Caco-2 (cell line): ENCODE results near the gene ANO4. TPM values are rescaled to one million over a fixed set of nuclear protein-coding genes. Genes with fewer than 3 reads are reported as not detected.

Experiments
- BruUV-seq: library from RNA; stranded (reverse); fragments of 400-500 nt; replicated peaks from 2 replicates; lab custom pipeline; 2021; lab: Mats Ljungman, UMichigan
- CTCF ChIA-PET: fragments of 300-600 bp; sonication (Branson Sonifier 250); formaldehyde crosslinking; loops from one replicate; lab custom pipeline; 2022; ENCODE audit warnings: antibody characterized with exemption; lab: Charles Lee
- POLR2A ChIA-PET: fragments of 300-600 bp; sonication (Branson Sonifier 250); formaldehyde crosslinking; loops from one replicate; lab custom pipeline; 2022; ENCODE audit warnings: antibody characterized with exemption; lab: Charles Lee
- DNase-seq, 2 experiments: peaks; one replicate each; pipeline versions ENCODE4 v3.0.0 to v3.0.0-alpha.2; 2020 to 2022
- H3K27me3 ChIP-seq: replicated peaks from 2 replicates; pipeline ENCODE4 v1.6.0; 2011; ENCODE audit warnings: low read length; ENCODE audit not compliant: control insufficient read depth, insufficient read depth
- H3K36me3 ChIP-seq: 2 replicates; pipeline ENCODE4 v1.5.1; 2011; ENCODE audit warnings: low read length; ENCODE audit not compliant: control insufficient read depth, insufficient read depth
- H3K4me1 ChIP-seq: fragments of 250-450 bp; sonication (Bioruptor Pico); 2 replicates; pipeline ENCODE4 v1.5.1; 2020; ENCODE audit warnings: mild to moderate bottlenecking
- H3K4me3 ChIP-seq: 2 replicates; pipeline ENCODE4 v1.5.1; 2011; ENCODE audit warnings: low read depth, mild to moderate bottlenecking, control low read depth, low read length
- H3K9me3 ChIP-seq: fragments of 250-450 bp; sonication (Bioruptor Pico); 2 replicates; pipeline ENCODE4 v1.5.1; 2020; ENCODE audit warnings: mild to moderate bottlenecking, moderate library complexity
- H3K27ac Mint-ChIP-seq: one replicate; pipeline ENCODE4 v1.8.0; 2022; ENCODE audit warnings: mixed read lengths; ENCODE audit not compliant: unreplicated experiment
- H3K27me3 Mint-ChIP-seq: one replicate; pipeline ENCODE4 v1.8.0; 2022; ENCODE audit warnings: mixed read lengths; ENCODE audit not compliant: insufficient read depth, unreplicated experiment
- H3K36me3 Mint-ChIP-seq: one replicate; pipeline ENCODE4 v1.8.0; 2022; ENCODE audit warnings: mild to moderate bottlenecking, mixed read lengths; ENCODE audit not compliant: insufficient read depth, unreplicated experiment
- H3K4me1 Mint-ChIP-seq: one replicate; pipeline ENCODE4 v1.8.0; 2022; ENCODE audit warnings: low read depth, mixed read lengths; ENCODE audit not compliant: unreplicated experiment
- H3K4me3 Mint-ChIP-seq: one replicate; pipeline ENCODE4 v1.8.0; 2022; ENCODE audit warnings: mild to moderate bottlenecking, moderate library complexity, mixed read lengths; ENCODE audit not compliant: unreplicated experiment
- H3K9me3 Mint-ChIP-seq: one replicate; pipeline ENCODE4 v1.8.0; 2022; ENCODE audit warnings: mixed read lengths; ENCODE audit not compliant: unreplicated experiment
- intact Hi-C: fragments of 100-400 bp; cut with micrococcal nuclease; formaldehyde crosslinking; loops from one replicate; pipeline ENCODE4 v1.10.0; 2022; ENCODE audit not compliant: unreplicated experiment
- total RNA-seq: library from RNA; stranded (reverse); gene quantifications from 2 replicates; pipeline ENCODE4 v1.2.3, GENCODE V29; 2022
- TF ChIP-seq, protein P1 (sequence below), 2 experiments: fragments of 200-600 bp in 1 of 2; IDR thresholded peaks; 1 replicate in 1 of 2; 2 replicates in 1 of 2; pipeline versions ENCODE4 v1.5.1 to v1.8.0; 2011 to 2022; ENCODE audit warnings: antibody characterized with exemption in 1 of 2, control low read depth in 1 of 2, inconsistent platforms in 1 of 2, low read depth in 1 of 2, low read length in 1 of 2, mild to moderate bottlenecking in 1 of 2, moderate library complexity in 1 of 2; ENCODE audit not compliant: insufficient read depth in 1 of 2, severe bottlenecking in 1 of 2, unreplicated experiment in 1 of 2

The ANO4 gene
- total RNA-seq, 1 experiment from 2014 or later, result 0.09 TPM

DNA sequence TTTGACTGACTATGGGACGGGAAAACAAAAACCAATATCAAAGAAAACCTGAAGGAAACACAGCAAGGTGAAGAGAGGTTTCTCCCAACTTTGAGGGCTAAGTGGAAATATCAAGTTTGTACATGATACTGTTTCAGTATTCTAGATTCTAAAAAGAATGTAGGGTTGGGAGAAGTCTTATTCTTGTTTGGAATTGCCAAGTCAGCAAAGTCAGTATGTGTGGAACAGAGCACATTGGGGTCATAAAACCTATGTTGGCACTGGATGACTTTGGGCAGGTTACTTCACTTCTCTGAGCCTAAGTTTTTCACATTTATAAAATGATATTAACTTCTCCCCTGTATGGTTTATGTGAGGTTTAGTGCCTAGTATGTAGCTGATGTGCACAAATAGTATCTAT lies 182.2 kb downstream of the ANO4 start:
- no peaks in the 10 kb centered on the region for H3K9me3 ChIP-seq
- Mint-ChIP-seq H3K27ac (no peak overlapping the region), H3K9me3 (no peaks in the 10 kb centered on the region), H3K4me1 (no peaks in the 10 kb centered on the region), H3K27me3 (peaks cover 14% of the 10 kb centered on the region), H3K36me3 (no peaks in the 10 kb centered on the region), H3K4me3 (no peak overlapping the region)
- H3K27me3 ChIP-seq, result no peaks in the 10 kb centered on the region; the same call in 1 of the 2 replicates
- no TSS peak for BruUV-seq
- no peak for DNase-seq
- TF ChIP-seq, protein P1, sequence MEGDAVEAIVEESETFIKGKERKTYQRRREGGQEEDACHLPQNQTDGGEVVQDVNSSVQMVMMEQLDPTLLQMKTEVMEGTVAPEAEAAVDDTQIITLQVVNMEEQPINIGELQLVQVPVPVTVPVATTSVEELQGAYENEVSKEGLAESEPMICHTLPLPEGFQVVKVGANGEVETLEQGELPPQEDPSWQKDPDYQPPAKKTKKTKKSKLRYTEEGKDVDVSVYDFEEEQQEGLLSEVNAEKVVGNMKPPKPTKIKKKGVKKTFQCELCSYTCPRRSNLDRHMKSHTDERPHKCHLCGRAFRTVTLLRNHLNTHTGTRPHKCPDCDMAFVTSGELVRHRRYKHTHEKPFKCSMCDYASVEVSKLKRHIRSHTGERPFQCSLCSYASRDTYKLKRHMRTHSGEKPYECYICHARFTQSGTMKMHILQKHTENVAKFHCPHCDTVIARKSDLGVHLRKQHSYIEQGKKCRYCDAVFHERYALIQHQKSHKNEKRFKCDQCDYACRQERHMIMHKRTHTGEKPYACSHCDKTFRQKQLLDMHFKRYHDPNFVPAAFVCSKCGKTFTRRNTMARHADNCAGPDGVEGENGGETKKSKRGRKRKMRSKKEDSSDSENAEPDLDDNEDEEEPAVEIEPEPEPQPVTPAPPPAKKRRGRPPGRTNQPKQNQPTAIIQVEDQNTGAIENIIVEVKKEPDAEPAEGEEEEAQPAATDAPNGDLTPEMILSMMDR (IDR thresholded peaks at IDR 0.05; ENCODE audit: insufficient read depth in 1 of 2, low read depth in 1 of 2, low read length in 1 of 2, severe bottlenecking in 1 of 2, unreplicated experiment in 1 of 2), result no peak
- intact Hi-C loops, result no loop called here
- POLR2A ChIA-PET, result no interaction called here
- H3K4me1 ChIP-seq, result no peaks in the 10 kb centered on the region
- H3K36me3 ChIP-seq, result no peaks in the 10 kb centered on the region
- H3K4me3 ChIP-seq, result no peak overlapping the region
- CTCF ChIA-PET, result no interaction called here

DNA sequence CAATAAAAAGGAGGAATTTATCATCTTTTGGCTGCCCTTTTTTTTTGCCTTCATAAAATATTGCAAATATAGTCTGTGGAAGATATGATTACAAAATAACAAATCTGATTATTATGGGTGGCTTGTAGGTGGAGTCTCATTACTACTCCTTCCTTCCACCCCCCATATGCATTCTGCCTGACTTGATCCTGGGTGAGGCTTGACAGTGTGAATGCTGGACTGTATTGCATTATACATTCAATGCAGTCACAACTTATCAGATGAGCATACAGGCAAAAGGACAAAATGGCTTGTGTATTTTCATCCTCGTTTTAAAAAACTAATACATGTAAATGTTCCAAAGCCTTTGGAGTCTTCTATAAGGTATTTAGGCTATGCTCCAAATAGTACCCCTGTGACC lies 186.3 kb downstream of the ANO4 start:
- no peak overlapping the region for H3K27ac Mint-ChIP-seq

DNA sequence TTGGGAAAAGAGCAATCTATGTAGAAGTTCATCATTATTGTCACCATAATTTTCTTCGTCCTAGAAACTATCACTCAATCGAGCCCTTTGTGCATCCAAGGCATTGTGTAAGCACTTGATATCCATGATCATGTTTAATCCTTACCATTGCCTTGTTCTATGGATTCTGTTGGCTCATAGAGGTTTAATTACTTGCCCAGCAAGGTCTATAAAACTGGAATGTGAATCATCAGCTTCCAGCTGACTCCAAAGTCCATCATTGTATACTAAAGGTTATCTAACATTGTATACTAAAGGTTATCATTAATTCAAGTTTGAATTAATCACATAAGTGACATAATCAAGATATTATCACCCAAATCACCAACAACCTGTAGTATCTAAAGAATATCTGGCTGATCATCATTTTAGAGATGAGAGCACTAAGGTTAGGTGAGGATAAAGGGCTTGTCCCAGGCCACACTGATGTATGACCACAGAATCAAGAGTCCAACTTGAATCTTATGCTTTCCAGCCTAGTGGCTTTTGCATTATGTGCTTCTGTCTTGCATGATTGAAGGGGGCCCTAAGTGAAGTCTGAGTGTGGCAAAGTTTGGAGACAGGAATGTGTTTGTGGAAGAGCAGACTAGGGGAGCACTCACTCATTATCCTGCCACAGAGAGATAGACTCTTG lies 188.1 kb downstream of the ANO4 start:
- no TSS peak for BruUV-seq
- TF ChIP-seq, protein P1 (IDR thresholded peaks at IDR 0.05; ENCODE audit: insufficient read depth in 1 of 2, low read depth in 1 of 2, low read length in 1 of 2, severe bottlenecking in 1 of 2, unreplicated experiment in 1 of 2), result no peak
- no peaks in the 10 kb centered on the region for H3K4me1 Mint-ChIP-seq
- no peak overlapping the region for H3K27ac Mint-ChIP-seq
- H3K4me3 Mint-ChIP-seq, result no peak overlapping the region
- no peaks in the 10 kb centered on the region for H3K36me3 Mint-ChIP-seq
- H3K27me3 Mint-ChIP-seq, result peaks cover 4% of the 10 kb centered on the region
- ChIA-PET CTCF (no interaction called here), POLR2A (no interaction called here)
- H3K36me3 ChIP-seq, result no peaks in the 10 kb centered on the region
- no peak for DNase-seq
- H3K27me3 ChIP-seq, result no peaks in the 10 kb centered on the region; the same call in 1 of the 2 replicates
- H3K9me3 ChIP-seq, result no peaks in the 10 kb centered on the region
- H3K4me1 ChIP-seq, result peaks cover 5% of the 10 kb centered on the region; the same call in 1 of the 2 replicates
- intact Hi-C loops, result loop anchor here (10.0 kb wide), 1 partner anchor 158 kb away; no protein-coding TSS in a partner anchor
- no peaks in the 10 kb centered on the region for H3K9me3 Mint-ChIP-seq
- H3K4me3 ChIP-seq, result no peak overlapping the region

More for the DNA sequence above, 186.3 kb downstream of the ANO4 start:
- no peak overlapping the region for H3K4me3 Mint-ChIP-seq
- Histone ChIP-seq H3K4me1 (0 out of 2 replicates have a peak, but pooled peaks cover 5% of the 10 kb centered on the region), H3K9me3 (no peaks in the 10 kb centered on the region), H3K36me3 (no peaks in the 10 kb centered on the region), H3K27me3 (no peaks in the 10 kb centered on the region; the same call in 1 of the 2 replicates), H3K4me3 (no peak overlapping the region)
- H3K4me1 Mint-ChIP-seq, result no peaks in the 10 kb centered on the region
- no peaks in the 10 kb centered on the region for H3K36me3 Mint-ChIP-seq
- no TSS peak for BruUV-seq
- H3K27me3 Mint-ChIP-seq, result peaks cover 6% of the 10 kb centered on the region
- H3K9me3 Mint-ChIP-seq, result no peaks in the 10 kb centered on the region
- TF ChIP-seq, protein P1 (IDR thresholded peaks at IDR 0.05; ENCODE audit: insufficient read depth in 1 of 2, low read depth in 1 of 2, low read length in 1 of 2, severe bottlenecking in 1 of 2, unreplicated experiment in 1 of 2), result no peak
- intact Hi-C loops, result loop anchor here (10.0 kb wide), 1 partner anchor 156 kb away; no protein-coding TSS in a partner anchor
- ChIA-PET POLR2A (no interaction called here), CTCF (no interaction called here)
- no peak for DNase-seq
